Gastroesophageal sphincter (tissue), 4 donors: ENCODE results near the gene EHBP1L1. TPM values are rescaled to one million over a fixed set of nuclear protein-coding genes. Genes with fewer than 3 reads are reported as not detected.

Source experiments
- ATAC-seq: fragments of 150-250 bp; one replicate; pipeline ENCODE4 v1.9.1; 2016; ENCODE audit warnings: mild to moderate bottlenecking, moderate library complexity
- H3K27ac ChIP-seq, 4 donors: fragments of 200-600 bp; sonication (generic) in 3 of 4; 1 replicate in 3 of 4; 2 replicates in 1 of 4; pipeline ENCODE4 v1.5.1; 2016 to 2019
- H3K27me3 ChIP-seq: fragments of 200-600 bp; sonication (generic); one replicate; pipeline ENCODE4 v1.5.1; 2019
- H3K36me3 ChIP-seq, 2 donors: fragments of 200-600 bp; sonication (generic); one replicate each; pipeline ENCODE4 v1.5.1; 2019; ENCODE audit warnings: control low read depth in 1 of 2
- H3K4me1 ChIP-seq, 3 donors: fragments of 200-600 bp; sonication (generic); 1 replicate in 2 of 3; 2 replicates in 1 of 3; pipeline ENCODE4 v1.5.1; 2016 to 2019; ENCODE audit warnings: control low read depth in 2 of 3
- H3K4me3 ChIP-seq, 2 donors: fragments of 200-600 bp; sonication (generic); one replicate each; pipeline ENCODE4 v1.5.1; 2019; ENCODE audit warnings: mild to moderate bottlenecking in 1 of 2, moderate library complexity in 1 of 2
- H3K9me3 ChIP-seq, 3 donors: fragments of 200-600 bp; sonication (generic); one replicate each; pipeline ENCODE4 v1.5.1; 2017 to 2019; ENCODE audit warnings: control low read depth in 2 of 3
- CTCF ChIP-seq, 4 experiments: fragments of 200-600 bp in 2 of 4; fragments of 450-650 bp in 2 of 4; sonication (generic) in 1 of 4; IDR thresholded peaks; one replicate each; pipeline ENCODE4 v1.5.1; 2017 to 2019; ENCODE audit warnings: antibody characterized with exemption in 4 of 4, mild to moderate bottlenecking in 2 of 4, moderate library complexity in 2 of 4
- EP300 ChIP-seq: sonication (generic); formaldehyde crosslinking; IDR thresholded peaks from one replicate; pipeline ENCODE4 v1.6.1; 2017; ENCODE audit warnings: antibody characterized with exemption, mild to moderate bottlenecking
- POLR2A ChIP-seq, 2 donors: fragments of 450-650 bp; IDR thresholded peaks; one replicate each; pipeline ENCODE4 v1.6.1; 2017; ENCODE audit warnings: antibody characterized with exemption in 2 of 2, mild to moderate bottlenecking in 2 of 2, moderate library complexity in 1 of 2
- POLR2AphosphoS5 ChIP-seq: sonication (generic); formaldehyde crosslinking; IDR thresholded peaks from one replicate; pipeline ENCODE4 v1.6.1; 2017; ENCODE audit warnings: antibody characterized with exemption
- WGBS, 2 donors: methylation state at CpG; one replicate each; pipeline ENCODE4 v1.1.5; 2018; ENCODE audit warnings: low coverage in 1 of 2; 5-methylcytosine and 5-hydroxymethylcytosine counted together
- total RNA-seq, 4 donors: library from RNA; depleted of rRNA; stranded (reverse); fragments of >200 nt; gene quantifications; one replicate each; pipeline ENCODE4 v1.1.0, GENCODE V29; 2016

The EHBP1L1 gene
- total RNA-seq, 4 donors from 2014 or later = 172 to 329 (median 202) TPM

DNA sequence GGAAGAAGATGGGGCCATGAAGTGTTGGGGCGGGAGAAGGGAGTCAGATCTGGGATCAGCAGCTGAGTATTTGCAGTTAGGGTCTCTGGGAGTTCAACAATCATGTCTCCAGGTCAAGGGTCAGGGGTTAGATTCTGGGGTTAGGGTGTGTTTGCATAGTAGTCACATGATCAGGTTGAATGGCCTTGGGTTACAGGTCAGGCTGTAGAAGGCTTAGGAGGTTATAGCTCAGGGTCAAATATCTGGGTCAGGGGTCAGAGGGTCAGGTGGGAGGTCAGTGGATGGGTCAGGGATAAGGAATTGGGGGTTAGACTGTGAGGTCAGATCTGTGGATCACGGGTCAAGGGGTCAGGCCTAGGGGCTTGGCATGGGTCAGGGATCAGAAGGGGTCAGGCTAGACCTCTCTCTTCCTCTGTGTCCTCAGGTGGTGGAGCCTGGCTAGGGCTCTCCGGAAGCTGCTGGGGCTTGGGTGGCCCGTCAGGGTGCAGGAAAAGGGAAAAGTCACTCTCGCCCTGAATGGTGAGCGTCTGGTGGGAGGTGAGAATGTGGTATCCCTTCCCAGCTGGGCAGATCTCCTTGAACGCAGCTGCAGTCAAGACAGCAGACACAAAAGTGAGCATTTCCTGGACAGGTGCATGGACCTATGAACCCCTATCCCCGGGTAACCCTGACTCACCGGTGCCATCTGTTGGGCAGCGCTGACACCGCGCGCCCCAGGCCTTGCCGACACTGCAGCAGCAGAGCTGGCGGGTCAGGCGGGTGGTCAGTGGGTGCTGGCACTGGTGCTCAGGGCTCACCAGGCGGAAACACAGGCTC lies 24.1 kb upstream of the EHBP1L1 start:
- Histone ChIP-seq H3K4me1 (peaks cover 0 to 64% (median 32%) of the 10 kb centered on the region in 3 donors), H3K27me3 (no peaks in the 10 kb centered on the region), H3K27ac (no peak overlapping the region), H3K9me3 (no peaks in the 10 kb centered on the region), H3K36me3 (peaks cover 0 to 72% of the 10 kb centered on the region in 2 donors), H3K4me3 (no peak overlapping the region)
- peak; percentile 19 for ATAC-seq
- WGBS, 2 donors = 59 to 68% methylated on average over 3 to 10 of the region's 17 CpGs
- peak in 2 of 4 experiments; percentile 37 to 48 for TF ChIP-seq CTCF (IDR thresholded peaks at IDR 0.05)
- TF ChIP-seq POLR2AphosphoS5 = no peak

- no peak for ATAC-seq
- no peak for TF ChIP-seq POLR2AphosphoS5
- TF ChIP-seq EP300 = no peak
- no peak for TF ChIP-seq POLR2A (IDR thresholded peaks at IDR 0.05)
- TF ChIP-seq CTCF (IDR thresholded peaks at IDR 0.05) = no peak
- Histone ChIP-seq H3K36me3 (peaks cover 0 to 65% of the 10 kb centered on the region in 2 donors), H3K27ac (no peak overlapping the region), H3K4me3 (no peak overlapping the region), H3K27me3 (no peaks in the 10 kb centered on the region), H3K4me1 (peaks cover 0 to 64% (median 32%) of the 10 kb centered on the region in 3 donors), H3K9me3 (no peaks in the 10 kb centered on the region)
- WGBS, 2 donors = 33 to 83% methylated on average over 1 to 3 of the region's 9 CpGs
Observed at GRCh38 chr11:65552388-65552951, 23.4 kb upstream of the EHBP1L1 start.

- ATAC-seq = no peak
- Histone ChIP-seq H3K27ac (peak overlapping the region in 2 of 4 donors; percentile 3 to 97), H3K27me3 (no peaks in the 10 kb centered on the region), H3K36me3 (peaks cover 0 to 55% of the 10 kb centered on the region in 2 donors), H3K9me3 (no peaks in the 10 kb centered on the region), H3K4me3 (no peak overlapping the region), H3K4me1 (peaks cover 0 to 61% (median 33%) of the 10 kb centered on the region in 3 donors)
- TF ChIP-seq CTCF (IDR thresholded peaks at IDR 0.05) (no peak), POLR2A (IDR thresholded peaks at IDR 0.05) (no peak), POLR2AphosphoS5 (no peak), EP300 (no peak)
- no CpG with 5 or more reads among the region's 37 CpGs for WGBS, 2 donors
Observed at GRCh38 chr11:65553301-65554001, 22.4 kb upstream of the EHBP1L1 start.

GRCh38 chr11:65554057-65554818 lies 21.6 kb upstream of the EHBP1L1 start:
- Histone ChIP-seq H3K4me3 (no peak overlapping the region), H3K27ac (peak overlapping the region in 3 of 4 donors; percentile 3 to 98 (median 97)), H3K27me3 (no peaks in the 10 kb centered on the region), H3K9me3 (no peaks in the 10 kb centered on the region), H3K36me3 (peaks cover 0 to 48% of the 10 kb centered on the region in 2 donors), H3K4me1 (peaks cover 0 to 69% (median 40%) of the 10 kb centered on the region in 3 donors)
- TF ChIP-seq EP300 (no peak), POLR2AphosphoS5 (no peak), CTCF (IDR thresholded peaks at IDR 0.05) (no peak), POLR2A (IDR thresholded peaks at IDR 0.05) (no peak)
- ATAC-seq = no peak
- WGBS, 2 donors = 40 to 77% methylated on average over 1 to 6 of the region's 27 CpGs
